Uterus (tissue), 4 donors: ENCODE measurements around the gene PPP3CA. TPM values are rescaled to one million over a fixed set of nuclear protein-coding genes. Genes with fewer than 3 reads are reported as not detected.

Experiments
- DNase-seq, 2 donors: peaks; one replicate each; pipeline ENCODE4 v3.0.0-alpha.2; 2019 to 2020
- H3K27ac ChIP-seq, 2 donors: fragments of 200-600 bp; sonication (generic); 1 replicate in 1 of 2; 2 replicates in 1 of 2; pipeline ENCODE4 v1.5.1; 2016 to 2018
- H3K27me3 ChIP-seq, 2 donors: fragments of 200-600 bp; sonication (generic); one replicate each; pipeline ENCODE4 v1.5.1; 2018 to 2019; ENCODE audit warnings: control low read depth in 1 of 2
- H3K36me3 ChIP-seq, 2 donors: fragments of 200-600 bp; sonication (generic); one replicate each; pipeline ENCODE4 v1.5.1; 2019; ENCODE audit warnings: control low read depth in 1 of 2
- H3K4me1 ChIP-seq, 2 donors: fragments of 200-600 bp; sonication (generic); one replicate each; pipeline ENCODE4 v1.5.1; 2018 to 2019; ENCODE audit warnings: control low read depth in 1 of 2
- H3K4me3 ChIP-seq, 2 donors: fragments of 200-600 bp; sonication (generic); 1 replicate in 1 of 2; 2 replicates in 1 of 2; pipeline ENCODE4 v1.5.1; 2018 to 2019; ENCODE audit warnings: mild to moderate bottlenecking in 1 of 2
- H3K9me3 ChIP-seq, 2 donors: fragments of 200-600 bp; sonication (generic); one replicate each; pipeline ENCODE4 v1.5.1; 2019; ENCODE audit warnings: control low read depth in 1 of 2
- POLR2A ChIP-seq, 2 donors: fragments of 450-650 bp; IDR thresholded peaks; one replicate each; pipeline ENCODE4 v1.6.1; 2016; ENCODE audit warnings: antibody characterized with exemption in 2 of 2, mild to moderate bottlenecking in 1 of 2, moderate library complexity in 1 of 2
- intact Hi-C: fragments of 100-400 bp; cut with DNase I; formaldehyde crosslinking; loops from one replicate; pipeline ENCODE4 v1.15.1; 2023; ENCODE audit warnings: low total_unique reads
- total RNA-seq, 4 donors: library from RNA; depleted of rRNA in 3 of 4; stranded (reverse); fragments of >200 nt in 3 of 4; gene quantifications; one replicate each; pipeline versions ENCODE4 v1.1.0 to v1.2.4, GENCODE V29; 2014 to 2023
- TF ChIP-seq, protein P1 (sequence below), 4 experiments: fragments of 200-600 bp in 2 of 4; fragments of 450-650 bp in 2 of 4; sonication (generic) in 2 of 4; IDR thresholded peaks; one replicate each; pipeline ENCODE4 v1.5.1; 2016 to 2019; ENCODE audit warnings: antibody characterized with exemption in 4 of 4, mild to moderate bottlenecking in 2 of 4, moderate library complexity in 1 of 4
- donor health status: DM: yes; HTN: yes; CAD: no.

PPP3CA gene
- total RNA-seq, 4 donors from 2014 or later, result 32.8 to 70.0 (median 39.8) TPM

- Histone ChIP-seq H3K4me1 (no peaks in the 10 kb centered on the region), H3K27ac (no peak overlapping the region), H3K4me3 (no peak overlapping the region), H3K27me3 (no peaks in the 10 kb centered on the region), H3K36me3 (no peaks in the 10 kb centered on the region), H3K9me3 (no peaks in the 10 kb centered on the region)
- TF ChIP-seq, protein P1, sequence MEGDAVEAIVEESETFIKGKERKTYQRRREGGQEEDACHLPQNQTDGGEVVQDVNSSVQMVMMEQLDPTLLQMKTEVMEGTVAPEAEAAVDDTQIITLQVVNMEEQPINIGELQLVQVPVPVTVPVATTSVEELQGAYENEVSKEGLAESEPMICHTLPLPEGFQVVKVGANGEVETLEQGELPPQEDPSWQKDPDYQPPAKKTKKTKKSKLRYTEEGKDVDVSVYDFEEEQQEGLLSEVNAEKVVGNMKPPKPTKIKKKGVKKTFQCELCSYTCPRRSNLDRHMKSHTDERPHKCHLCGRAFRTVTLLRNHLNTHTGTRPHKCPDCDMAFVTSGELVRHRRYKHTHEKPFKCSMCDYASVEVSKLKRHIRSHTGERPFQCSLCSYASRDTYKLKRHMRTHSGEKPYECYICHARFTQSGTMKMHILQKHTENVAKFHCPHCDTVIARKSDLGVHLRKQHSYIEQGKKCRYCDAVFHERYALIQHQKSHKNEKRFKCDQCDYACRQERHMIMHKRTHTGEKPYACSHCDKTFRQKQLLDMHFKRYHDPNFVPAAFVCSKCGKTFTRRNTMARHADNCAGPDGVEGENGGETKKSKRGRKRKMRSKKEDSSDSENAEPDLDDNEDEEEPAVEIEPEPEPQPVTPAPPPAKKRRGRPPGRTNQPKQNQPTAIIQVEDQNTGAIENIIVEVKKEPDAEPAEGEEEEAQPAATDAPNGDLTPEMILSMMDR (IDR thresholded peaks at IDR 0.05), result no peak
- TF ChIP-seq POLR2A (IDR thresholded peaks at IDR 0.05), result no peak
- intact Hi-C loops, result no loop called here
- no peak for DNase-seq
Measured at GRCh38 chr4:101334963-101335572, 12.3 kb downstream of the PPP3CA start.

DNA sequence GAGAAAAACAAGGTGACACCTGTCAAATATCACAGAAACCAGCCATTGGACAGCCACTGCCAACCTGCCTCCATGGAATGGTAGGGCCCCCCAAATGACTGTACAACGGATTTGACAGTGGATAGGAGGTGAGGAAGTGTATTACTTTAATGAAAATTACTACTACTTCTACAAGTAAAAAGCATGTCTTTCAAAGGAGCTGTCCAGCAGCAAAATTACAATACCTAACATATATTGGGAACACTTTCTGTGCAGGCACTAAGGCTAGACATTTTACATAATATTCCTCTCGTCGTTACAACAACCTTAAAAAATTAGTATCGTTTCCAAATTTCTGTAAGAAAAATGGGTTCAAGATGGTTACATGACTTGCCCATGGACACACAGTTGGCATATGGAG lies 14.9 kb downstream of the PPP3CA start:
- Histone ChIP-seq H3K36me3 (no peaks in the 10 kb centered on the region), H3K4me3 (no peak overlapping the region), H3K27me3 (no peaks in the 10 kb centered on the region), H3K27ac (no peak overlapping the region), H3K9me3 (no peaks in the 10 kb centered on the region), H3K4me1 (no peaks in the 10 kb centered on the region)
- intact Hi-C loops, result no loop called here
- TF ChIP-seq, protein P1 (IDR thresholded peaks at IDR 0.05), result no peak
- no peak for TF ChIP-seq POLR2A (IDR thresholded peaks at IDR 0.05)
- no peak for DNase-seq

GRCh38 chr4:101331017-101331416 lies 16.3 kb downstream of the PPP3CA start:
- intact Hi-C loops, result no loop called here
- Histone ChIP-seq H3K27ac (no peak overlapping the region), H3K9me3 (no peaks in the 10 kb centered on the region), H3K27me3 (no peaks in the 10 kb centered on the region), H3K4me3 (no peak overlapping the region), H3K4me1 (no peaks in the 10 kb centered on the region), H3K36me3 (no peaks in the 10 kb centered on the region)
- TF ChIP-seq POLR2A (IDR thresholded peaks at IDR 0.05), result no peak
- TF ChIP-seq, protein P1 (IDR thresholded peaks at IDR 0.05), result no peak
- DNase-seq, result no peak

DNA sequence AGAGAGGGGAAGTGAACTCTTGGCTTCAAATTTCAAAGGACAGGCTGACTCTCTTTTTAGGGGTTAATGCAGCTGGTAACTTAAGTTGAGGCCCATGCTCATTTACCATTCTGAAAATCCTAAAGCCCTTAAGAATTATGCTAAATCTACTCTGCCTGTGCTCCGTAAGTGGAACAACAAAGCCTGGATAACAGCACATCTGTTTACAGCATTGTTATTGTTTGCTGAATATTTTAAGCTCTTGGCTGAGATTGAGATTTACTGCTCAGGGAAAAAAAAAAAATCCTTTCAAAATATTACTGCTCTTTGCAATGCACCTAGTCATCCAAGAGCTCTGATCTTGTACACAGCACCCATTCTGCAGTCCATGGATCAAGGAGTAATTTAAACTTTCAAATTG lies 17.7 kb downstream of the PPP3CA start:
- intact Hi-C loops, result no loop called here
- DNase-seq, result no peak
- TF ChIP-seq, protein P1 (IDR thresholded peaks at IDR 0.05), result no peak
- no peak for TF ChIP-seq POLR2A (IDR thresholded peaks at IDR 0.05)
- no peaks in the 10 kb centered on the region for H3K4me1 ChIP-seq
- H3K27ac ChIP-seq, result no peak overlapping the region
- H3K9me3 ChIP-seq, result no peaks in the 10 kb centered on the region
- H3K4me3 ChIP-seq, result no peak overlapping the region
- H3K27me3 ChIP-seq, result no peaks in the 10 kb centered on the region
- H3K36me3 ChIP-seq, result no peaks in the 10 kb centered on the region

DNA sequence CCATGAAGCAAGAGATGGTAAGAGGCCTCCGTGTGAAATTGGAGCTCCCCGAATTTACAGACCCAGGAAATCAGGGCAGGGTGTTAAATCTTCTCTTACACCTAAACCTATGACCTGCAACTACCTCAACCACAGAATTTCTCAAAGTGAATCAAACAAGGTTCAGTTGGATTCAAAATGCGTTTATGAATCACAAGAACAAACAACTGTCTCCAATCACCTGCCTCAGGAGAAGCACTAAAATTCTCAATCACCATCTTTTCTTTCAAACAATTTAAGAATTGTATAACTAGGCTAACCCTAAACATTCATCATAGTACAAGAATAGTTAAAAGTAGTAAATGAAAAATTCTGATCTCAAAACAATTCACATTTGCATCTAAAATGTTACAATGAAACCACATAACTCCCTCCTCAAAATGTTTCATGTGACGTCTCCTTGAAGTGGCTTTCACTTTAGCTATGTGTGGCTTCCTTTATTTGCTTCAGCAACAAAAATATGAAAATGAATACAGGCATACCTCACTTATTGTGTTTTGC lies 19.2 kb downstream of the PPP3CA start:
- Histone ChIP-seq H3K36me3 (no peaks in the 10 kb centered on the region), H3K4me3 (no peak overlapping the region), H3K27ac (no peak overlapping the region), H3K27me3 (no peaks in the 10 kb centered on the region), H3K4me1 (no peaks in the 10 kb centered on the region), H3K9me3 (no peaks in the 10 kb centered on the region)
- TF ChIP-seq, protein P1 (IDR thresholded peaks at IDR 0.05), result no peak
- intact Hi-C loops, result no loop called here
- no peak for DNase-seq
